HUES64 (cell line): Measurements from ENCODE around the gene POU2F2.

ENCODE experiments used
- H3K27ac ChIP-seq: 2 replicates; pipeline ENCODE4 v1.7.0; 2013; ENCODE audit warnings: low read depth, low read length, inconsistent platforms
- H3K27me3 ChIP-seq: 2 replicates; pipeline ENCODE4 v1.6.1; 2013; ENCODE audit warnings: mild to moderate bottlenecking, low read length; ENCODE audit not compliant: insufficient read depth
- H3K36me3 ChIP-seq: 2 replicates; pipeline ENCODE4 v1.6.1; 2013; ENCODE audit warnings: mild to moderate bottlenecking, low read length; ENCODE audit not compliant: insufficient read depth
- H3K4me1 ChIP-seq: 2 replicates; pipeline ENCODE4 v1.6.1; 2013; ENCODE audit warnings: mild to moderate bottlenecking, low read length, moderate library complexity; ENCODE audit not compliant: insufficient read depth
- H3K4me3 ChIP-seq: 2 replicates; pipeline ENCODE4 v1.5.1; 2013; ENCODE audit warnings: mild to moderate bottlenecking, low read length, moderate library complexity
- H3K9ac ChIP-seq: 2 replicates; pipeline ENCODE4 v1.6.1; 2013; ENCODE audit warnings: mild to moderate bottlenecking, low read depth, low read length
- H3K9me3 ChIP-seq: 2 replicates; pipeline ENCODE4 v1.6.1; 2013; ENCODE audit warnings: low read depth, low read length; ENCODE audit not compliant: insufficient read depth
- WGBS: fragments of 150-250, 120-280 bp; methylation state at CpG from one replicate; pipeline ENCODE4 v1.1.7; 2013; ENCODE audit warnings: missing lambda C conversion rate; 5-methylcytosine and 5-hydroxymethylcytosine counted together

Gene POU2F2

GRCh38 chr19:42088471-42089190, 43.6 kb downstream of the POU2F2 start:
- Histone ChIP-seq H3K4me1 (peaks cover 19% of the 10 kb centered on the region), H3K9me3 (no peaks in the 10 kb centered on the region), H3K27me3 (no peaks in the 10 kb centered on the region), H3K36me3 (no peaks in the 10 kb centered on the region), H3K9ac (no peak overlapping the region), H3K4me3 (no peak overlapping the region), H3K27ac (no peak overlapping the region)
- WGBS: 84% methylated on average over 18 of the region's 18 CpGs

GRCh38 chr19:42086770-42087550, 45.3 kb downstream of the POU2F2 start:
- H3K4me3 ChIP-seq: no peak overlapping the region
- H3K27me3 ChIP-seq: no peaks in the 10 kb centered on the region
- H3K4me1 ChIP-seq: peaks cover 19% of the 10 kb centered on the region
- no peak overlapping the region for H3K9ac ChIP-seq
- H3K27ac ChIP-seq: no peak overlapping the region
- peaks cover 3% of the 10 kb centered on the region for H3K36me3 ChIP-seq
- 71% methylated on average over 8 of the region's 11 CpGs for WGBS
- H3K9me3 ChIP-seq: no peaks in the 10 kb centered on the region

- H3K27ac ChIP-seq: no peak overlapping the region
- H3K4me3 ChIP-seq: no peak overlapping the region
- H3K9me3 ChIP-seq: no peaks in the 10 kb centered on the region
- H3K27me3 ChIP-seq: no peaks in the 10 kb centered on the region
- 95% methylated on average over 6 of the region's 9 CpGs for WGBS
- H3K36me3 ChIP-seq: peaks cover 10% of the 10 kb centered on the region
- H3K9ac ChIP-seq: no peak overlapping the region
- peaks cover 19% of the 10 kb centered on the region for H3K4me1 ChIP-seq
Observed at GRCh38 chr19:42086188-42086736, 46.0 kb downstream of the POU2F2 start.

- Histone ChIP-seq H3K9me3 (no peaks in the 10 kb centered on the region), H3K9ac (no peak overlapping the region), H3K27me3 (no peaks in the 10 kb centered on the region), H3K36me3 (peaks cover 38% of the 10 kb centered on the region), H3K4me1 (peaks cover 11% of the 10 kb centered on the region), H3K4me3 (no peak overlapping the region), H3K27ac (no peak overlapping the region)
- WGBS: 93% methylated on average over 5 of the region's 5 CpGs
Observed at GRCh38 chr19:42083537-42083936, 48.7 kb downstream of the POU2F2 start.

GRCh38 chr19:42081584-42082203, 50.6 kb downstream of the POU2F2 start:
- 92% methylated on average over 2 of the region's 2 CpGs for WGBS
- Histone ChIP-seq H3K36me3 (peaks cover 42% of the 10 kb centered on the region), H3K4me3 (no peak overlapping the region), H3K9ac (no peak overlapping the region), H3K27ac (no peak overlapping the region), H3K9me3 (no peaks in the 10 kb centered on the region), H3K4me1 (peaks cover 4% of the 10 kb centered on the region), H3K27me3 (no peaks in the 10 kb centered on the region)

GRCh38 chr19:42080764-42081375, 51.4 kb downstream of the POU2F2 start:
- Histone ChIP-seq H3K4me3 (no peak overlapping the region), H3K36me3 (peaks cover 42% of the 10 kb centered on the region), H3K9ac (no peak overlapping the region), H3K9me3 (no peaks in the 10 kb centered on the region), H3K27ac (no peak overlapping the region), H3K4me1 (no peaks in the 10 kb centered on the region), H3K27me3 (no peaks in the 10 kb centered on the region)
- 96% methylated on average over 28 of the region's 28 CpGs for WGBS

- Histone ChIP-seq H3K9ac (no peak overlapping the region), H3K27ac (no peak overlapping the region), H3K36me3 (peaks cover 42% of the 10 kb centered on the region), H3K9me3 (no peaks in the 10 kb centered on the region), H3K4me3 (no peak overlapping the region), H3K27me3 (no peaks in the 10 kb centered on the region), H3K4me1 (0 out of 2 replicates have a peak, but pooled peaks cover under 1% of the 10 kb centered on the region)
- 96% methylated on average over 44 of the region's 44 CpGs for WGBS
Observed at GRCh38 chr19:42079886-42080763, 52.1 kb downstream of the POU2F2 start.

GRCh38 chr19:42079276-42079669, 53.0 kb downstream of the POU2F2 start:
- Histone ChIP-seq H3K9ac (no peak overlapping the region), H3K27me3 (no peaks in the 10 kb centered on the region), H3K36me3 (peaks cover 42% of the 10 kb centered on the region), H3K4me3 (no peak overlapping the region), H3K9me3 (no peaks in the 10 kb centered on the region), H3K27ac (no peak overlapping the region), H3K4me1 (0 out of 2 replicates have a peak, but pooled peaks cover 3% of the 10 kb centered on the region)
- 95% methylated on average over 16 of the region's 16 CpGs for WGBS

- Histone ChIP-seq H3K4me3 (no peak overlapping the region), H3K9me3 (no peaks in the 10 kb centered on the region), H3K4me1 (0 out of 2 replicates have a peak, but pooled peaks cover 3% of the 10 kb centered on the region), H3K27me3 (no peaks in the 10 kb centered on the region), H3K36me3 (peaks cover 42% of the 10 kb centered on the region), H3K27ac (no peak overlapping the region), H3K9ac (no peak overlapping the region)
- 91% methylated on average over 15 of the region's 15 CpGs for WGBS
Observed at GRCh38 chr19:42078538-42079275, 53.5 kb downstream of the POU2F2 start.

- 87% methylated on average over 1 of the region's 1 CpG for WGBS
- 0 out of 2 replicates have a peak, but pooled peaks cover 3% of the 10 kb centered on the region for H3K4me1 ChIP-seq
- H3K9ac ChIP-seq: no peak overlapping the region
- H3K4me3 ChIP-seq: no peak overlapping the region
- H3K27me3 ChIP-seq: no peaks in the 10 kb centered on the region
- peaks cover 42% of the 10 kb centered on the region for H3K36me3 ChIP-seq
- no peak overlapping the region for H3K27ac ChIP-seq
- H3K9me3 ChIP-seq: no peaks in the 10 kb centered on the region
Observed at GRCh38 chr19:42078058-42078457, 54.2 kb downstream of the POU2F2 start.
